Activated T-cell treated with anti-CD3 and anti-CD28 coated beads for 4 hours (primary cell): ENCODE data around the gene GIGYF1.
"Not testable (repeated sequence)": the region's sequence is repeated elsewhere in the genome, so short reads cannot be mapped to it uniquely, and the experiment has no call there.

ENCODE experiments used
- DNase-seq: peaks from one replicate; pipeline ENCODE4 v3.0.0-alpha.2; 2020

The GIGYF1 gene

DNA sequence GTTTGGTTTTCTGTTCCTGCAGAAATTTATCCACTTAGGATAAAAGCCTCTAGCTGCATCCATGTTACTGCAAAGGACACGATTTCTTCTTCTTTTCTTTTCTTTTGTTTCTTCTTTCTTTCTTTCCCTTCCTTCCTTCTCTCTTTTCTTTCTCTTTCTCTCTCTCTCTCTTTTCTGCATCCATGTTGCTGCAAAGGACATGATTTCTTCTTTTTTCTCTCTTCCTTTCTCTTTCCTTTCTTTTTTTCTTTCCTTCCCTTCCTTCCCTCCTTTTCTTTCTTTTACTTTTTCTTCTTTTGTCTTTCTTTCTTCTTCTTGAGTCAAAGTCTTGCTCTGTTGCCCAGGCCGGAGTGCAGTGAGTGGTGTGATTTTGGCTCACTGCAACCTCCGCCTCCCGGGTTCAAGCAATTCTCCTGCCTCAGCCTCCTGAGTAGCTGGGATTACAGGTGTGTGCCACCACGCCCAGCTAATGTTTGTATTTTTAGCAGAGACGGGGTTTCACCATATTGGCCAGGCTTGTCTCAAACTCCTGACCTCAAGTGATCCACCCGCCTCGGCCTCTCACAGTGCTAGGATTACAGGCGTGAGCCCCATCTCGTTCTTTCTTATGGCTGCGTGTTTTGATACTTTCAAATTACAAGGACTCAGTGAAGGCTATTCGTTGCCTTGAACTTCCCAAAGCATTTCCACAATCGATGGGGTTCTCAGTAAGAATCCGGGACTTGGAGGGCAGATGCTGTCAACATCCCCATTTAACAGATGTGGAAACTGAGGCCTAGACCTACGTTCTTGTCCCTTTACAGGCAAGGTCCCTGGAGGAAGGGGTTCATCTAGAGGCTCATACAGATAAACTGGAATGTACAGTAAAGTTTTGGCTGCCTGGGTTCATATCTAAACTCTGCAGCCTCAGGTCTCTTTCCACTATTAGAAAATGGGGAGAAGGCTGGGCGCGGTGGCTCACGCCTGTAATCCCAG lies 22.4 kb downstream of the GIGYF1 start:
- DNase-seq = no peak

- DNase-seq = no peak
Measured at GRCh38 chr7:100670074-100670473, 24.0 kb downstream of the GIGYF1 start.

GRCh38 chr7:100669106-100669505 lies 24.9 kb downstream of the GIGYF1 start:
- not testable (repeated sequence) for DNase-seq

DNA sequence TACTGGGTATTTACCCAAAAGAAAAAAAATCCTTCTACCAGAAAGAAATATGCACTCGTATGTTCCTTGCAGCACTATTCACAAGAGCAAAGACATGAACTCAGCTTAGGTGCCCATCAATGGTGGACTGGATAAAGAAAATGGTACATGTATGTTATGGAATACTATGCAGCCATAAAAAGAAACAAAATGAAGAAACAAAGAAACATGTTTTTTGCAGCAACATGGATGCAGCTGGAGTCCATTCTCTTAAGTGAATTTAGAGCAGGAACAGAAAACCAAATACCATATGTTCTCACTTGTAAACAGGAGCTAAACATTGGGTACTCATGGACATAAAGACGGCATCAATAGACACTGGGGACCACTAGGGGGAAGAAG lies 26.0 kb downstream of the GIGYF1 start:
- DNase-seq = no peak

DNA sequence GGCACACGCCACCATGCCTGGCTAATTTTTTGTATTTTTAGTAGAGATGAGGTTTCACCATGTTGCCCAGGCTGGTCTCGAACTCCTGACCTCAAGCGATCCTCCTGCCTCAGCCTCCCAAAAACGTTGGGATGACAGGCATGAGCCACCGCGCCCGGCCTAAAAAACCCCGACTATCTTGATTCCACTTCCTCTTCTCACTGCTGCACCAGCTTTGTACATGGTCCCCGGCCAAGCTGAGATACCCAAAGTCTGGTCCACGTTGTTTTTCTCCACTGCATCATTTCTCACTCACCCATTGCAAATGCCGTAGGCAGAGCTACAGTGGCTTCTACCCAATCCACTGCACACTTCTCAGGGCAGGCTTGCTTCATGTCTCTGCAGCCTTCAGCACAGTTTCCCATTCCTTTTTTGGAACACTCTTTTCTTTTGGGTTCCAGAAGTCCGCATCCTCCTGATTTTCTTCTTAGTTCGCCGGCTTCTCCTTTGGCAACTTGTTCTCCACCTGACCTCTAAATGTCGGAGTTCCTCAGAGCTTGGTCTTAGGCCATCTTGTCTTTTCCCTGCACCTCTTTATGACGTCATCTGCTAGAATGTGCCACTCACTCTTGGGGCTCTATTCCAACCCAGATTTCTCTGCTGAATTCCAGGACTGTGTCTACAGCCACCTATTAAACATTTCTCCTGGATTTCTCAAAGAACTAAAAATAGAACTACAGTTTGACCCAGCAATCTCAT lies 26.6 kb downstream of the GIGYF1 start:
- DNase-seq = no peak

DNA sequence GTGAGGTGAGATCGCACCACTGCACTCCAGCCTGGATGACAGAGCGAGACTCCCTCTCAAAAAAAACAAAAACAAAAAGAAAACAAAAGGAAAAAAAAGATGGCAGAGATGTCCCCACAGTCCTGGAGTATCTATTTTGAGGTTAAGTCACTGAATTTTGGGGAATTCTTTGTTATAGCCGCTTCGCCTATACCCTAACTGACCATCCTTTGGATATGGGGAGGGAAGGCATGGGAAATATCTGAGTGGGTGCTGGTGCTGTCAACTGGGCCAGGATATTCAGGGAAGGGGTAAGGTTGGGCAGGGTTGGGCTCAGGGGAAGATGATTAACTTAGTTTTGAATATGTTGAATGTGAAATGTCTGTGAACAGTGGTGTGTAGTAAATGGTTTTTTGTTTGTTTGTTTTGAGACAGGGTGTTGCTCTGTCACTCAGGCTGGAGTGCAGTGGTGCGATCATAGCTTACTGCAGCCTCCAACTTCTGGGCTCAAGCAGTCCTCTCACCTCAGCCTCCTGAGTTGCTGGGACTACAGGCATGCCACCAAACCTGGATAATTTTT lies 28.8 kb downstream of the GIGYF1 start:
- DNase-seq = no peak

GRCh38 chr7:100662194-100662776 lies 31.8 kb downstream of the GIGYF1 start:
- not testable (repeated sequence) for DNase-seq

GRCh38 chr7:100655908-100656674 lies 38.0 kb downstream of the GIGYF1 start, which contains the start of gene ACTL6B:
Gene ACTL6B (minus strand): TSS chr7:100656448. CDS start chr7:100656354, 94 bp downstream.
- no peak for DNase-seq

DNA sequence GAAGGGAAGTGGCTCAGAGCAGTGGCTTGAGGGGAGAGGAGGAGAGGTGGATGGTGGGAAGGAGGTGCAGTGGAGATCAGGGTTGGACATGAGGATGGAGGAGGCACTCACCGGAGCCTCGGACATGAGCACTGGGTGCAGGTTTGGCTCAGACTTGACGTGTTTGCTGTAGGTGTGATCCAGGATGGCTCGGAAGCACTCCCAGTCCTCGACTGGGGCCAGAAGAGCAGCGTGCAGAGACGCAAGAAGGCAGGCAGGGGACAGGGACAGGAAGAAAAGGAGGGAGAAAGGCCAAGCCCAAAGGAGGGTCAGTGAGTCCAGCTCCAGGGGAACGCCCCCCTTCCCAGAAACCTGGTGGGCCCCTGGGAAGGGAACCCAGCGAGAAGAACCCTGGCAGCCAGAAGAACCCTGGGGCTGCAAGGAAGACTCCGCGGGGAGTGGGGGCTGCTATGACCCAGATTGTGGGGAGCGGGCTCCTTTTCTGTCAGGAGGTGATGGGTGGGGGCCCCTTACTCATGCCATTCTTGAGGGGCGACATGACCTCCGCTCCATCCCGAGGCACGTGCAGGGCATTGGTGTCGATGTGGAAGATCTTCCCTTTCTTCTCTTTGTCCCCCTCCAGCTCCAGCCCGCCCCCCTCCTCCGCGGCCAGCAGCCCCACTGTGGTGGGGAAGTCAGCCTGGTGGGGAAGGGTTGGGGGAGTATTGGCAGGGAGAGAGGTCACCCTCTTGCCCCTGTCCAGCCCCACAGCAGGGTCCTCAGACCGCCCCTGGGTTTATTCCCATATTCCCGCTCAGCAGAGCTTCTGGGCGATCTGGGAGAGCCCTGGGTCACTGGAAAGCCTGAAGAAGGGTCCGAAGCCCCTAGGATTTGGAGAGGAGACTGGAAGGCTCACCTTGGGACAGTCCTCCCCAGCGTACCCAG lies 38.9 kb downstream of the GIGYF1 start:
- no peak for DNase-seq

- no peak for DNase-seq
Measured at GRCh38 chr7:100649826-100650565, 44.1 kb downstream of the GIGYF1 start.

- DNase-seq = no peak
Measured at GRCh38 chr7:100642534-100642907, 51.5 kb downstream of the GIGYF1 start.

- no peak for DNase-seq
Measured at GRCh38 chr7:100641860-100642533, 52.1 kb downstream of the GIGYF1 start.

DNA sequence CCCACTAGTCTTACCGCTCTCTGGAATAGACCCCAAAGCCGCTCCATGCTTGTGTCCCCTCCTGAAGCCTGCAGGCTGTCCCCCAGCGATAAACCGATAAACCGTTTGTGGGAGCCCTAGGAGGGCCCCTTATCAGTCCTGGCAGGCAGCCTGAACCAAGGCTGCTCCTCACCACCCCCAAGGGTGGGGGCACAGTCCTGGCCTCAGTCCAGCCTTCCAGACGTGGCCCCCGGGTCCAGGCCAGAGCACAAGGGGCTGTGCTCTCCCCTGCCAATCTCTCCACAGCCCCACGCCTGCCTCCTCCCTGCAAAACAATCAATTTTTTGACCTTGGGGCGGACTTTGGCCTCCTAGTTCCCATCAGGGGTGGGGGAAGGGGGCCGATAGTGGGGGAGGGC lies 52.6 kb downstream of the GIGYF1 start, which contains the start of gene TFR2:
Gene TFR2, minus strand, starts transcription at position 90 of the 397 bp plus-strand sequence. Its CDS starts 43 bp downstream, at position 47.
- DNase-seq = no peak

DNA sequence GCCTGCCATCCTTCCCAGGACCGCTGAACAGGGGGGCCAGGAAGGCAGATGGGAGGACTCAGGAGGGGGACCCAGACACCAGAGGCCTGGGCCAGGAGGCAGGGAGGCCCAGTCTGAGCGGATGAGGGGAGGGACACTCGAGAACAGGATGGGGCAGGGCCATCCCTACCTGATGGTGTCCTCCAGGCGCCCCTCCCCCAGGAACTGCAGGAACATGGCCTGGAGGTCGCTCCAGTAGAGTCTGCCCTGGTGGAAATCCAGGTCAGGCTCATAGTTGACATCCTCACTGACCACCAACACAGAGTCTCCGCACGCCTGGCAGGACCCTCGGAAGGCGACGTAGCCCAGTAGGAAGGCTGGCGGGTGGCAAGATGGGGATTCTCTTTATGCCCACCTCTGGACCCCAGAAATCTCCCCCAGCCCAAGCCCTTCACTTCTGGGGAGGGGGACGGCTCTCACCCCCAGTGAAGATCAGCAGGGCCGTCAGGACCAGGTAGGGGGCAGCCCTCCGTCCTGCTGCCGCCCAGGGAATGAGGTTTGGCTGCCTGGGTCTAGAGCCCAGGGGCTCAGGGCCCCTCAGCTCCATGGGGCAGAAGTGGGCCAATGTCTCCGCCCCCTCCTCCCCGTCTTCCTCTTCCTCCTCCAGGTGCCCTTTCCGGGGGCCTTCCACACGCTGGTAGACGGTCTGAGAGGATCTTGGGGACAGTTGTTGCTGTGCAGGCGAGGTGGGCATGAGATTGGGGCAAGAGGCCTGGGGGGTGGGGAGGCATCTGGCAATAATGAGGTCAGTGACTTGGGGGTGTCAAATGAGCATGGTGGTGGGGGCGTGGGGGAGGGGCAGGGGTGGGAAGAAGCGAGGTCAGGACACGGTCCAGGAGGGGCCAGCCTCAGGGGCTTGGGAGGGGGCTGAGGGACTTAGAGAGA lies 53.3 kb downstream of the GIGYF1 start:
- DNase-seq = no peak

- no peak for DNase-seq
Measured at GRCh38 chr7:100639995-100640516, 54.0 kb downstream of the GIGYF1 start.

DNA sequence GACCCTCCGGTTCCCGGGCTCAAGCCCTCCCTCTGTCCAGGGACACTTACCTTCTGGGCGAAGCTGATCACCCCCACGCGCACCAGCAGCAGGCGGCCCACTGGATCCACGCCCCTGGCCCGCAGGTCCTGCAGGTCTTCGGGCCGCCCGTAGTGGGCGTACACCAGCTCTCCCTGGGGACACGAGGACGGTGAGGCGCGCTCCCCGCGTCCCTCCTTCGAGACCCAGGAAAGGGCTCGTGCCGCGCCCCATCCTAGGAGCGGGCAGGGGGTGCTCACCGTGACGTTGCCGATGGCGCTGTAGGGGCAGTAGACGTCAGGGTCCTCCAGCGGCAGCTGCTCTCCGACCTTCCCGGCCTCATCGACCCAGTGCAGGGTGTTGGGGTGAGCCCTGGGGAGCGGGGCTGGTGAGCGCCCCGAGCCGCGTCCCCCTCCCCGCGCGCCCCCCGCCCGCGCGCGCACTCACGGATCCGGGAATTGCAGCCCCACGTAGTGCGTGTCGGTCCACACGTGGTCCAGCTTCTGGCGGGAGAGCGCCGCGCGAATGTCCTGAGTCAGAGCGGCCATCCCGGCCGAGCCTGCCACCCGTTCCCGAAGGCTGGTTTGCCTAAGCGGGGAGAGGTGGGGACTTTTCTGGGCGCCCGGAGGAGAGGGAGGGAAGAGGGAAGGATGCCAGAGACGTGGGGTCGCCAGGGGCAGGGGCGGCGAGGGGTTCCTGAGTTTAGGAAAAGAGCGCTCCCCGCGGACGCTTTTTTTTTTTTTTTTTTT lies 60.9 kb downstream of the GIGYF1 start:
- DNase-seq = peak; percentile 18

- no peak for DNase-seq
Measured at GRCh38 chr7:100630066-100630465, 64.0 kb downstream of the GIGYF1 start.
